ENCODE measurements around the gene ZHX3.

DNA sequence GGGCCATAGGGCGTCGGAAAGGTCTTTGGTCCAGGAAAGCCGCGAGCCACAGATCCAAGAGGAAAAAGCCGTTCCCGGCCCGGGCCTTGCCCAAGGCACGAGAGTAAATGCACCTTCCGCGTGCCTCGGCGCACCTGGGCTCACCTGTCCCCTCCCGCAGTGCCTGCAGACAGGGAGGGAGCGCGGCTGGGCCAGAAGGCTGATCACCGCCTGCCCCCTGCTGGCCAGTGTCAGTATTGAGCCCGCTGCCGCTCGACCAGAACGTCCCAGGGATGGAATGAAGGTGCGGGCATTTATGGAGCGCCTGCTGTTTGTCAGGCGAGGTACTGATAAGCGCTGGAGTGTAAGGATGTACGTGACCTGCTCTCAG is 22.4 kb upstream of the ZHX3 start:
- TF ChIP-seq POLR2AphosphoS5 (IDR thresholded peaks at IDR 0.05): no peak
- TF ChIP-seq, protein P1, sequence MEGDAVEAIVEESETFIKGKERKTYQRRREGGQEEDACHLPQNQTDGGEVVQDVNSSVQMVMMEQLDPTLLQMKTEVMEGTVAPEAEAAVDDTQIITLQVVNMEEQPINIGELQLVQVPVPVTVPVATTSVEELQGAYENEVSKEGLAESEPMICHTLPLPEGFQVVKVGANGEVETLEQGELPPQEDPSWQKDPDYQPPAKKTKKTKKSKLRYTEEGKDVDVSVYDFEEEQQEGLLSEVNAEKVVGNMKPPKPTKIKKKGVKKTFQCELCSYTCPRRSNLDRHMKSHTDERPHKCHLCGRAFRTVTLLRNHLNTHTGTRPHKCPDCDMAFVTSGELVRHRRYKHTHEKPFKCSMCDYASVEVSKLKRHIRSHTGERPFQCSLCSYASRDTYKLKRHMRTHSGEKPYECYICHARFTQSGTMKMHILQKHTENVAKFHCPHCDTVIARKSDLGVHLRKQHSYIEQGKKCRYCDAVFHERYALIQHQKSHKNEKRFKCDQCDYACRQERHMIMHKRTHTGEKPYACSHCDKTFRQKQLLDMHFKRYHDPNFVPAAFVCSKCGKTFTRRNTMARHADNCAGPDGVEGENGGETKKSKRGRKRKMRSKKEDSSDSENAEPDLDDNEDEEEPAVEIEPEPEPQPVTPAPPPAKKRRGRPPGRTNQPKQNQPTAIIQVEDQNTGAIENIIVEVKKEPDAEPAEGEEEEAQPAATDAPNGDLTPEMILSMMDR (IDR thresholded peaks at IDR 0.05): peak; percentile 99 to 100 (median 99)
- TF ChIP-seq POLR2A (IDR thresholded peaks at IDR 0.05): no peak
